Activated CD4-positive, alpha-beta memory T cell treated with anti-CD3 and anti-CD28 coated beads, Interleukin-2, amount 10 ng/mL, durations not matched to agents 7 days and 5 days (primary cell): ENCODE results near the gene MARVELD2. TPM values are rescaled to one million over a fixed set of nuclear protein-coding genes. Genes with fewer than 3 reads are reported as not detected.
"Not testable (repeated sequence)": the region's sequence is repeated elsewhere in the genome, so short reads cannot be mapped to it uniquely, and the experiment has no call there.

Experiments used
- CTCF ChIA-PET: fragments of 350-600 bp; sonication (Branson Sonifier 250); formaldehyde crosslinking; loops from one replicate; lab custom pipeline; 2021; ENCODE audit warnings: antibody characterized with exemption, inconsistent platforms; lab: Charles Lee
- POLR2A ChIA-PET: fragments of 350-600 bp; sonication (Branson Sonifier 250); formaldehyde crosslinking; loops from one replicate; lab custom pipeline; 2021; ENCODE audit warnings: antibody characterized with exemption; lab: Charles Lee
- DNase-seq: peaks from one replicate; pipeline ENCODE4 v3.0.0-alpha.2; 2020
- H3K27ac Mint-ChIP-seq: one replicate; pipeline ENCODE4 v1.8.0; 2021; ENCODE audit warnings: mild to moderate bottlenecking, mixed read lengths
- H3K27me3 Mint-ChIP-seq: one replicate; pipeline ENCODE4 v1.8.0; 2021; ENCODE audit warnings: mixed read lengths
- H3K36me3 Mint-ChIP-seq: one replicate; pipeline ENCODE4 v1.8.0; 2021; ENCODE audit warnings: low read depth, mixed read lengths
- H3K4me1 Mint-ChIP-seq: one replicate; pipeline ENCODE4 v1.8.0; 2021; ENCODE audit warnings: mixed read lengths
- H3K4me3 Mint-ChIP-seq: one replicate; pipeline ENCODE4 v1.8.0; 2021; ENCODE audit warnings: mild to moderate bottlenecking, mixed read lengths
- H3K9me3 Mint-ChIP-seq: one replicate; pipeline ENCODE4 v1.8.0; 2021; ENCODE audit warnings: mixed read lengths
- total RNA-seq, 2 experiments: library from RNA; stranded (reverse); gene quantifications; one replicate each; pipeline ENCODE4 v1.2.3, GENCODE V29; 2021

The MARVELD2 gene
- total RNA-seq, 2 experiments from 2014 or later, result 0.18 to 0.23 TPM

- no peaks in the 10 kb centered on the region for H3K27me3 Mint-ChIP-seq
- H3K27ac Mint-ChIP-seq, result no peak overlapping the region
- H3K4me1 Mint-ChIP-seq, result peaks cover 6% of the 10 kb centered on the region
- DNase-seq, result no peak
- CTCF ChIA-PET, result no interaction called here
- peaks cover 16% of the 10 kb centered on the region for H3K36me3 Mint-ChIP-seq
- POLR2A ChIA-PET, result no interaction called here
- H3K9me3 Mint-ChIP-seq, result no peaks in the 10 kb centered on the region
- H3K4me3 Mint-ChIP-seq, result peak overlapping the region; percentile 57
These were observed 1.3 kb downstream of the MARVELD2 start for GRCh38 chr5:69416180-69416579.

- no peak for DNase-seq
- peaks cover 12% of the 10 kb centered on the region for H3K36me3 Mint-ChIP-seq
- no peak overlapping the region for H3K27ac Mint-ChIP-seq
- H3K9me3 Mint-ChIP-seq, result no peaks in the 10 kb centered on the region
- ChIA-PET CTCF (no interaction called here), POLR2A (no interaction called here)
- no peaks in the 10 kb centered on the region for H3K27me3 Mint-ChIP-seq
- no peak overlapping the region for H3K4me3 Mint-ChIP-seq
- peaks cover 6% of the 10 kb centered on the region for H3K4me1 Mint-ChIP-seq
These were observed 1.8 kb downstream of the MARVELD2 start for GRCh38 chr5:69416699-69417098.

GRCh38 chr5:69418554-69418953 is 3.6 kb downstream of the MARVELD2 start:
- no peaks in the 10 kb centered on the region for H3K9me3 Mint-ChIP-seq
- peaks cover 6% of the 10 kb centered on the region for H3K4me1 Mint-ChIP-seq
- H3K27me3 Mint-ChIP-seq, result no peaks in the 10 kb centered on the region
- DNase-seq, result no peak
- CTCF ChIA-PET, result no interaction called here
- POLR2A ChIA-PET, result no interaction called here
- H3K27ac Mint-ChIP-seq, result no peak overlapping the region
- H3K36me3 Mint-ChIP-seq, result peaks cover 10% of the 10 kb centered on the region
- H3K4me3 Mint-ChIP-seq, result no peak overlapping the region

- CTCF ChIA-PET, result no interaction called here
- Mint-ChIP-seq H3K4me3 (no peak overlapping the region), H3K9me3 (no peaks in the 10 kb centered on the region)
These were observed 16.7 kb downstream of the MARVELD2 start for GRCh38 chr5:69431424-69432303.

GRCh38 chr5:69432412-69433206 is 17.7 kb downstream of the MARVELD2 start:
- H3K4me3 Mint-ChIP-seq, result no peak overlapping the region
- ChIA-PET CTCF (no interaction called here), POLR2A (no interaction called here)
- H3K4me1 Mint-ChIP-seq, result peaks cover 6% of the 10 kb centered on the region
- no peaks in the 10 kb centered on the region for H3K36me3 Mint-ChIP-seq
- no peak overlapping the region for H3K27ac Mint-ChIP-seq
- no peaks in the 10 kb centered on the region for H3K9me3 Mint-ChIP-seq
- H3K27me3 Mint-ChIP-seq, result no peaks in the 10 kb centered on the region
- no peak for DNase-seq

More at GRCh38 chr5:69431424-69432303, 16.7 kb downstream of the MARVELD2 start:
- POLR2A ChIA-PET, result no interaction called here
- Mint-ChIP-seq H3K27me3 (no peaks in the 10 kb centered on the region), H3K4me1 (peaks cover 6% of the 10 kb centered on the region), H3K27ac (no peak overlapping the region), H3K36me3 (no peaks in the 10 kb centered on the region)
- no peak for DNase-seq

- H3K27me3 Mint-ChIP-seq, H3K4me1 Mint-ChIP-seq, POLR2A ChIA-PET, H3K4me3 Mint-ChIP-seq, H3K9me3 Mint-ChIP-seq, CTCF ChIA-PET, H3K36me3 Mint-ChIP-seq, H3K27ac Mint-ChIP-seq, DNase-seq: not testable (repeated sequence)
These were observed 20.5 kb downstream of the MARVELD2 start for GRCh38 chr5:69435276-69435884.

GRCh38 chr5:69444127-69444754 is 29.3 kb downstream of the MARVELD2 start:
- H3K4me1 Mint-ChIP-seq, result no peaks in the 10 kb centered on the region
- CTCF ChIA-PET, result no interaction called here
- POLR2A ChIA-PET, result no interaction called here
- no peak overlapping the region for H3K27ac Mint-ChIP-seq
- H3K9me3 Mint-ChIP-seq, result no peaks in the 10 kb centered on the region
- no peaks in the 10 kb centered on the region for H3K27me3 Mint-ChIP-seq
- no peak for DNase-seq
- no peak overlapping the region for H3K4me3 Mint-ChIP-seq
- no peaks in the 10 kb centered on the region for H3K36me3 Mint-ChIP-seq

GRCh38 chr5:69449511-69449910 is 34.6 kb downstream of the MARVELD2 start:
- no peak overlapping the region for H3K27ac Mint-ChIP-seq
- no peak overlapping the region for H3K4me3 Mint-ChIP-seq
- no peaks in the 10 kb centered on the region for H3K27me3 Mint-ChIP-seq
- ChIA-PET CTCF (no interaction called here), POLR2A (no interaction called here)
- H3K4me1 Mint-ChIP-seq, result no peaks in the 10 kb centered on the region
- no peaks in the 10 kb centered on the region for H3K36me3 Mint-ChIP-seq
- DNase-seq, result no peak
- no peaks in the 10 kb centered on the region for H3K9me3 Mint-ChIP-seq

- no peaks in the 10 kb centered on the region for H3K4me1 Mint-ChIP-seq
- no peaks in the 10 kb centered on the region for H3K9me3 Mint-ChIP-seq
- ChIA-PET POLR2A (no interaction called here), CTCF (no interaction called here)
- H3K4me3 Mint-ChIP-seq, result no peak overlapping the region
- H3K27ac Mint-ChIP-seq, result no peak overlapping the region
- no peaks in the 10 kb centered on the region for H3K36me3 Mint-ChIP-seq
- H3K27me3 Mint-ChIP-seq, result no peaks in the 10 kb centered on the region
- DNase-seq, result no peak
These were observed 35.2 kb downstream of the MARVELD2 start for GRCh38 chr5:69450116-69450515.

GRCh38 chr5:69450527-69450926 is 35.6 kb downstream of the MARVELD2 start:
- CTCF ChIA-PET, H3K27me3 Mint-ChIP-seq, POLR2A ChIA-PET, H3K4me1 Mint-ChIP-seq, H3K27ac Mint-ChIP-seq, H3K36me3 Mint-ChIP-seq, DNase-seq, H3K9me3 Mint-ChIP-seq, H3K4me3 Mint-ChIP-seq: not testable (repeated sequence)

GRCh38 chr5:69451941-69452647 is 37.2 kb downstream of the MARVELD2 start:
- H3K4me1 Mint-ChIP-seq, result no peaks in the 10 kb centered on the region
- DNase-seq, result no peak
- H3K27ac Mint-ChIP-seq, result no peak overlapping the region
- ChIA-PET CTCF (no interaction called here), POLR2A (no interaction called here)
- no peaks in the 10 kb centered on the region for H3K36me3 Mint-ChIP-seq
- no peaks in the 10 kb centered on the region for H3K27me3 Mint-ChIP-seq
- no peak overlapping the region for H3K4me3 Mint-ChIP-seq
- H3K9me3 Mint-ChIP-seq, result no peaks in the 10 kb centered on the region

- POLR2A ChIA-PET, H3K4me3 Mint-ChIP-seq, H3K9me3 Mint-ChIP-seq: not testable (repeated sequence)
These were observed 38.6 kb downstream of the MARVELD2 start for GRCh38 chr5:69453487-69453886.

More at GRCh38 chr5:69453487-69453886, 38.6 kb downstream of the MARVELD2 start:
- CTCF ChIA-PET, H3K4me1 Mint-ChIP-seq, DNase-seq, H3K27ac Mint-ChIP-seq, H3K27me3 Mint-ChIP-seq, H3K36me3 Mint-ChIP-seq: not testable (repeated sequence)
